Measurements from ENCODE around the gene RTEL1. TPM values are rescaled to one million over a fixed set of nuclear protein-coding genes. Genes with fewer than 3 reads are reported as not detected.
A peak's percentile ranks its signal among the peaks of the same experiment; 100 is the strongest.

The RTEL1 gene
- polyA plus RNA-seq, 1 of the 3 experiments (the other 2 are of a cell fraction) = 9.9 TPM

DNA sequence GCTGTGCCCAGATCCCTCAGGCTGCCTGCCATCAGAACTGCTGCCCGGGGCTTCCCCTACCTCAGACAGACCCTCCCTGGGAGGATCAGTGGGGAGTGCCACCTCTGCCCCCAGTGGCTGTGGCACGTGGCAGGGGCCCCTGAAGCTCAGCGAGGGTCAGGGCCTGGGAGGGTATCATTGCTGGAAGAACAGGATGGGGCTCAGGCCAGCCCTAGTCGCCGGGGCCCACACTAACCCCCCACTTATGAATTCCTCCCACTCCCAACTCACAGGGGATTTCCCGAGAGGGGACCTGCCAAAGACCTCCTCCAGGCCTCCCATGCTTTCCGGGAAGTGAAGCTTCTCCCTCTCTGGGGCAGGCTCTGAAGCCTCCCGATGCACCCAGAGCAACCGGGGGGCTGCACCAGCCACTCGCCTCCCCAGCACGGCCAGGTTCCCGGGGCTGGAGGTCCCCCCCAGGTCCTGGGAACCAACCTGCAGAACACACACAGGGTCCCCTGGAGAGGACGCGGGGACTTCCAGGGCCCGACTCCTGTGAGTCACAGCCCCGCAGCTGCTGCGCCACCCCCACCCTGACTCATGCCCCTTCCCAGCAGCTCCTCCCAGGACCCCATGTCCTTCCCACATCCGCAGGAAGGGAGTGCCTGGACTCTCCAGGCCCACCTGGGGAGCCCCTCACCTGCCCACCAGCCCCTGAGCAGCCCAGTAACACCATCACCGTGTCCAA lies 40.8 kb downstream of the RTEL1 start:
- Histone ChIP-seq H3K79me2 (ENCODE audit: insufficient read depth) (no peaks in the 10 kb centered on the region), H3K4me3 (ENCODE audit: low read depth in 2 of 2, low read length in 1 of 2) (peak overlapping the region in 1 of 2 experiments; percentile 42; a peak in 1 of 4 replicates), H4K20me1 (ENCODE audit: insufficient read depth) (no peaks in the 10 kb centered on the region), H3K4me1 (ENCODE audit: control insufficient read depth in 1 of 2, insufficient read depth in 2 of 2, low read depth in 1 of 2, low read length in 1 of 2) (peaks cover 22 to 30% of the 10 kb centered on the region in 2 experiments; a peak in 3 of 4 replicates), H2AFZ (ENCODE audit: low read depth) (no peak overlapping the region), H3K9me3 (no peaks in the 10 kb centered on the region), H3K27me3 (ENCODE audit: insufficient read depth) (no peaks in the 10 kb centered on the region), H3K36me3 (replicated peaks in 1 of 2; ENCODE audit: control insufficient read depth in 1 of 2, insufficient read depth in 2 of 2, low read length in 1 of 2) (peaks cover 0 to 11% of the 10 kb centered on the region in 2 experiments), H3K9me2 (no peaks in the 10 kb centered on the region), H3K27ac (ENCODE audit: low read depth in 2 of 2, low read length in 1 of 2) (peak overlapping the region; percentile 28 to 85), H3F3A (replicated peaks; ENCODE audit: insufficient read depth) (no peaks in the 10 kb centered on the region), H3K4me2 (peak overlapping the region; percentile 72), H3K9ac (peak overlapping the region; percentile 61)
- POLR2A ChIA-PET = interaction anchor here (1.4 to 3.4 kb wide), 2 partner anchors 9 to 166 kb away, joined by 3 to 22 read pairs; partner anchors contain the start of genes ARFRP1, TPD52L2 and ZGPAT
- DNase-seq = peak; percentile 58
- CTCF ChIA-PET = interaction anchor here (1.7 kb wide), 1 partner anchor 202 kb away, joined by 4 read pairs; no protein-coding TSS in a partner anchor
- 20% methylated on average over 4 of the region's 19 CpGs for WGBS (ENCODE audit: low lambda C conversion rate)
- TF ChIP-seq JUND (IDR thresholded peaks at IDR 0.05) = peak; percentile 90
- TF ChIP-seq USF2 (IDR thresholded peaks at IDR 0.05; ENCODE audit: borderline replicate concordance, low read depth, low read length) = no peak
- TF ChIP-seq FOXJ3 (CRISPR knock-in tag; IDR thresholded peaks at IDR 0.05) = no peak
- TF ChIP-seq SIN3A (IDR thresholded peaks at IDR 0.05; ENCODE audit: borderline replicate concordance, low read depth, low read length) = no peak; the same call in 1 of the 2 replicates
- no peak for TF ChIP-seq MEF2A (IDR thresholded peaks at IDR 0.05; ENCODE audit: borderline replicate concordance, low read depth)
- TF ChIP-seq GABPA (IDR thresholded peaks at IDR 0.05; ENCODE audit: low read depth) = 0 out of 2 replicates have a peak, but pooled peaks have one; percentile 15
- no peak for TF ChIP-seq SMC3 (IDR thresholded peaks at IDR 0.05; ENCODE audit: low read depth, low read length)
- TF ChIP-seq RCOR1 (IDR thresholded peaks at IDR 0.05; ENCODE audit: low read length) = no peak
- TF ChIP-seq RXRA (IDR thresholded peaks at IDR 0.05; ENCODE audit: borderline replicate concordance, low read depth) = no peak
- TF ChIP-seq POLR2AphosphoS5 (IDR thresholded peaks at IDR 0.05; ENCODE audit: low read depth, low read length) = peak; percentile 34
- TF ChIP-seq, protein P1, sequence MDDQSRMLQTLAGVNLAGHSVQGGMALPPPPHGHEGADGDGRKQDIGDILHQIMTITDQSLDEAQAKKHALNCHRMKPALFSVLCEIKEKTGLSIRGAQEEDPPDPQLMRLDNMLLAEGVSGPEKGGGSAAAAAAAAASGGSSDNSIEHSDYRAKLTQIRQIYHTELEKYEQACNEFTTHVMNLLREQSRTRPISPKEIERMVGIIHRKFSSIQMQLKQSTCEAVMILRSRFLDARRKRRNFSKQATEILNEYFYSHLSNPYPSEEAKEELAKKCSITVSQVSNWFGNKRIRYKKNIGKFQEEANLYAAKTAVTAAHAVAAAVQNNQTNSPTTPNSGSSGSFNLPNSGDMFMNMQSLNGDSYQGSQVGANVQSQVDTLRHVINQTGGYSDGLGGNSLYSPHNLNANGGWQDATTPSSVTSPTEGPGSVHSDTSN (IDR thresholded peaks at IDR 0.05) = no peak; the same call in 1 of the 2 replicates
- peak; percentile 98 for TF ChIP-seq FOSL2 (IDR thresholded peaks at IDR 0.05; ENCODE audit: borderline replicate concordance, low read depth)
- no peak for TF ChIP-seq IRF3 (IDR thresholded peaks at IDR 0.05; ENCODE audit: low read depth, low read length)
- no peak for TF ChIP-seq NFIC (IDR thresholded peaks at IDR 0.05; ENCODE audit: borderline replicate concordance)
- TF ChIP-seq, protein P2, sequence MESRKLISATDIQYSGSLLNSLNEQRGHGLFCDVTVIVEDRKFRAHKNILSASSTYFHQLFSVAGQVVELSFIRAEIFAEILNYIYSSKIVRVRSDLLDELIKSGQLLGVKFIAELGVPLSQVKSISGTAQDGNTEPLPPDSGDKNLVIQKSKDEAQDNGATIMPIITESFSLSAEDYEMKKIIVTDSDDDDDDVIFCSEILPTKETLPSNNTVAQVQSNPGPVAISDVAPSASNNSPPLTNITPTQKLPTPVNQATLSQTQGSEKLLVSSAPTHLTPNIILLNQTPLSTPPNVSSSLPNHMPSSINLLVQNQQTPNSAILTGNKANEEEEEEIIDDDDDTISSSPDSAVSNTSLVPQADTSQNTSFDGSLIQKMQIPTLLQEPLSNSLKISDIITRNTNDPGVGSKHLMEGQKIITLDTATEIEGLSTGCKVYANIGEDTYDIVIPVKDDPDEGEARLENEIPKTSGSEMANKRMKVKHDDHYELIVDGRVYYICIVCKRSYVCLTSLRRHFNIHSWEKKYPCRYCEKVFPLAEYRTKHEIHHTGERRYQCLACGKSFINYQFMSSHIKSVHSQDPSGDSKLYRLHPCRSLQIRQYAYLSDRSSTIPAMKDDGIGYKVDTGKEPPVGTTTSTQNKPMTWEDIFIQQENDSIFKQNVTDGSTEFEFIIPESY (IDR thresholded peaks at IDR 0.05; ENCODE audit: borderline replicate concordance, low read depth) = no peak
- peak in 1 of 2 experiments; percentile 59; a peak in 1 of 4 replicates for TF ChIP-seq EP300 (IDR thresholded peaks at IDR 0.05; ENCODE audit: borderline replicate concordance in 1 of 2, low read depth in 1 of 2, low read length in 1 of 2)
- TF ChIP-seq MAX (IDR thresholded peaks at IDR 0.05; ENCODE audit: low read depth) = peak; percentile 15
- no peak for TF ChIP-seq RAD21 (IDR thresholded peaks at IDR 0.05; ENCODE audit: low read length)
- TF ChIP-seq TCF12 (IDR thresholded peaks at IDR 0.05) = peak; percentile 77
- no peak; the same call in 1 of the 2 replicates for TF ChIP-seq TAF1 (IDR thresholded peaks at IDR 0.05; ENCODE audit: borderline replicate concordance, low read depth, low read length)
- TF ChIP-seq EZH2phosphoT487 (IDR thresholded peaks at IDR 0.05; ENCODE audit: borderline replicate concordance, low read depth) = no peak
- TF ChIP-seq USF1 (IDR thresholded peaks at IDR 0.05; ENCODE audit: borderline replicate concordance, low read depth) = no peak
- TF ChIP-seq ELF1 (IDR thresholded peaks at IDR 0.05) = 0 out of 2 replicates have a peak, but pooled peaks have one; percentile 25
- no peak for TF ChIP-seq NRF1 (IDR thresholded peaks at IDR 0.05; ENCODE audit: low read depth, low read length)
- no peak for TF ChIP-seq CTCF (IDR thresholded peaks at IDR 0.05)

All from SK-N-SH (cell line).